IPS-15b (cell line): ENCODE results near the gene FHOD3.

Source experiments
- H3K27me3 ChIP-seq: one replicate; pipeline ENCODE4 v1.6.1; 2013; ENCODE audit warnings: low read length; ENCODE audit not compliant: control insufficient read depth, insufficient read depth
- H3K36me3 ChIP-seq: one replicate; pipeline ENCODE4 v1.6.1; 2013; ENCODE audit warnings: low read length; ENCODE audit not compliant: control insufficient read depth, insufficient read depth
- H3K4me1 ChIP-seq: one replicate; pipeline ENCODE4 v1.6.1; 2013; ENCODE audit warnings: mild to moderate bottlenecking, low read length; ENCODE audit not compliant: control insufficient read depth, insufficient read depth
- H3K4me3 ChIP-seq: one replicate; pipeline ENCODE4 v1.5.1; 2013; ENCODE audit warnings: low read depth, low read length
- H3K9ac ChIP-seq: one replicate; pipeline ENCODE4 v1.6.1; 2013; ENCODE audit warnings: low read depth, mild to moderate bottlenecking, low read length
- H3K9me3 ChIP-seq: one replicate; pipeline ENCODE4 v1.6.1; 2013; ENCODE audit warnings: mild to moderate bottlenecking, low read length; ENCODE audit not compliant: control insufficient read depth, insufficient read depth

Gene FHOD3

GRCh38 chr18:36680042-36680441 is 382.5 kb downstream of the FHOD3 start:
- H3K27me3 ChIP-seq, result no peaks in the 10 kb centered on the region
- no peaks in the 10 kb centered on the region for H3K4me1 ChIP-seq
- no peak overlapping the region for H3K4me3 ChIP-seq
- no peaks in the 10 kb centered on the region for H3K36me3 ChIP-seq
- H3K9me3 ChIP-seq, result peaks cover 3% of the 10 kb centered on the region
- no peak overlapping the region for H3K9ac ChIP-seq

GRCh38 chr18:36685580-36685979 is 388.1 kb downstream of the FHOD3 start:
- H3K4me1 ChIP-seq, result no peaks in the 10 kb centered on the region
- H3K36me3 ChIP-seq, result no peaks in the 10 kb centered on the region
- no peak overlapping the region for H3K4me3 ChIP-seq
- H3K9ac ChIP-seq, result no peak overlapping the region
- H3K27me3 ChIP-seq, result no peaks in the 10 kb centered on the region
- peaks cover 3% of the 10 kb centered on the region for H3K9me3 ChIP-seq

GRCh38 chr18:36688020-36688965 is 390.8 kb downstream of the FHOD3 start:
- no peaks in the 10 kb centered on the region for H3K27me3 ChIP-seq
- H3K36me3 ChIP-seq, result no peaks in the 10 kb centered on the region
- peaks cover 3% of the 10 kb centered on the region for H3K9me3 ChIP-seq
- no peak overlapping the region for H3K4me3 ChIP-seq
- H3K9ac ChIP-seq, result no peak overlapping the region
- H3K4me1 ChIP-seq, result no peaks in the 10 kb centered on the region

- Histone ChIP-seq H3K4me1 (no peaks in the 10 kb centered on the region), H3K4me3 (no peak overlapping the region), H3K9me3 (no peaks in the 10 kb centered on the region), H3K36me3 (no peaks in the 10 kb centered on the region), H3K27me3 (no peaks in the 10 kb centered on the region), H3K9ac (no peak overlapping the region)
Measured at GRCh38 chr18:36692371-36692770, 394.9 kb downstream of the FHOD3 start.

- no peak overlapping the region for H3K9ac ChIP-seq
Measured at GRCh38 chr18:36692921-36693332, 395.4 kb downstream of the FHOD3 start.

GRCh38 chr18:36693931-36694620 is 396.6 kb downstream of the FHOD3 start:
- Histone ChIP-seq H3K4me3 (no peak overlapping the region), H3K9me3 (no peaks in the 10 kb centered on the region), H3K4me1 (no peaks in the 10 kb centered on the region), H3K36me3 (no peaks in the 10 kb centered on the region), H3K9ac (no peak overlapping the region), H3K27me3 (no peaks in the 10 kb centered on the region)

More at GRCh38 chr18:36692921-36693332, 395.4 kb downstream of the FHOD3 start:
- H3K36me3 ChIP-seq, result no peaks in the 10 kb centered on the region
- H3K27me3 ChIP-seq, result no peaks in the 10 kb centered on the region
- H3K4me3 ChIP-seq, result no peak overlapping the region
- no peaks in the 10 kb centered on the region for H3K9me3 ChIP-seq
- H3K4me1 ChIP-seq, result no peaks in the 10 kb centered on the region

GRCh38 chr18:36695806-36696205 is 398.3 kb downstream of the FHOD3 start:
- H3K4me3 ChIP-seq, result no peak overlapping the region
- no peaks in the 10 kb centered on the region for H3K9me3 ChIP-seq
- H3K27me3 ChIP-seq, result no peaks in the 10 kb centered on the region
- H3K4me1 ChIP-seq, result no peaks in the 10 kb centered on the region
- no peaks in the 10 kb centered on the region for H3K36me3 ChIP-seq
- no peak overlapping the region for H3K9ac ChIP-seq

- Histone ChIP-seq H3K9me3 (no peaks in the 10 kb centered on the region), H3K4me1 (no peaks in the 10 kb centered on the region), H3K4me3 (no peak overlapping the region), H3K9ac (no peak overlapping the region), H3K27me3 (no peaks in the 10 kb centered on the region), H3K36me3 (no peaks in the 10 kb centered on the region)
Measured at GRCh38 chr18:36697905-36698304, 400.4 kb downstream of the FHOD3 start.

GRCh38 chr18:36700955-36701354 is 403.4 kb downstream of the FHOD3 start:
- Histone ChIP-seq H3K4me3 (no peak overlapping the region), H3K9ac (no peak overlapping the region), H3K36me3 (no peaks in the 10 kb centered on the region), H3K27me3 (no peaks in the 10 kb centered on the region), H3K4me1 (no peaks in the 10 kb centered on the region), H3K9me3 (no peaks in the 10 kb centered on the region)

- Histone ChIP-seq H3K9me3 (no peaks in the 10 kb centered on the region), H3K9ac (no peak overlapping the region), H3K4me1 (no peaks in the 10 kb centered on the region), H3K27me3 (no peaks in the 10 kb centered on the region), H3K4me3 (no peak overlapping the region), H3K36me3 (no peaks in the 10 kb centered on the region)
Measured at GRCh38 chr18:36702401-36703013, 405.0 kb downstream of the FHOD3 start.

GRCh38 chr18:36704156-36704555 is 406.6 kb downstream of the FHOD3 start:
- no peaks in the 10 kb centered on the region for H3K9me3 ChIP-seq
- H3K9ac ChIP-seq, result no peak overlapping the region
- no peaks in the 10 kb centered on the region for H3K4me1 ChIP-seq
- no peaks in the 10 kb centered on the region for H3K27me3 ChIP-seq
- no peak overlapping the region for H3K4me3 ChIP-seq
- no peaks in the 10 kb centered on the region for H3K36me3 ChIP-seq
